Testis (tissue), 3 donors: ENCODE results near the gene ZBTB7A. TPM values are rescaled to one million over a fixed set of nuclear protein-coding genes. Genes with fewer than 3 reads are reported as not detected.

ENCODE experiments used
- DNase-seq: peaks from one replicate; pipeline ENCODE4 v3.0.0-alpha.2; 2019
- H3K27ac ChIP-seq, 2 donors: fragments of 200-600 bp; sonication (generic); one replicate each; pipeline ENCODE4 v1.5.1; 2019
- H3K27me3 ChIP-seq: fragments of 200-600 bp; sonication (generic); one replicate; pipeline ENCODE4 v1.5.1; 2019
- H3K36me3 ChIP-seq: fragments of 200-600 bp; sonication (generic); one replicate; pipeline ENCODE4 v1.5.1; 2017; ENCODE audit warnings: low read depth; ENCODE audit errors: missing control alignments
- H3K4me1 ChIP-seq: fragments of 200-600 bp; sonication (generic); one replicate; pipeline ENCODE4 v1.5.1; 2019
- H3K4me3 ChIP-seq, 2 donors: fragments of 200-600 bp; sonication (generic); one replicate each; pipeline ENCODE4 v1.5.1; 2017 to 2019
- H3K9me3 ChIP-seq: fragments of 200-600 bp; sonication (generic); one replicate; pipeline ENCODE4 v1.5.1; 2017
- CTCF ChIP-seq, 3 experiments: fragments of 450-650 bp in 2 of 3; fragments of 200-600 bp in 1 of 3; sonication (generic) in 1 of 3; IDR thresholded peaks; one replicate each; pipeline ENCODE4 v1.5.1; 2016 to 2019; ENCODE audit warnings: antibody characterized with exemption in 3 of 3, mild to moderate bottlenecking in 2 of 3, moderate library complexity in 1 of 3
- POLR2A ChIP-seq: fragments of 450-650 bp; IDR thresholded peaks from one replicate; pipeline ENCODE4 v1.6.1; 2017; ENCODE audit warnings: antibody characterized with exemption, mild to moderate bottlenecking, moderate library complexity
- WGBS, 2 donors: methylation state at CpG; one replicate each; pipeline ENCODE4 v1.1.5; 2018; 5-methylcytosine and 5-hydroxymethylcytosine counted together
- intact Hi-C: fragments of 100-400 bp; cut with DNase I; formaldehyde crosslinking; loops from one replicate; pipeline ENCODE4 v1.15.1; 2023; ENCODE audit warnings: low total_unique reads
- polyA plus RNA-seq: library from polyadenylated mRNA; stranded (reverse); fragments of 350-450 nt; fragmentation: Illumina TruSeq; extraction: RNeasy Lipid Tissue Mini Kit (QIAGEN cat#74804); gene quantifications from one replicate; pipeline ENCODE4 v1.2.3, GENCODE V29; 2014; ENCODE audit warnings: low read depth, low replicate concordance; ENCODE audit not compliant: insufficient read depth
- total RNA-seq, 2 donors: library from RNA; depleted of rRNA; stranded (reverse); fragments of >200 nt; gene quantifications; one replicate each; pipeline ENCODE4 v1.2.3, GENCODE V29; 2016

The ZBTB7A gene
- total and polyA plus RNA-seq, 3 donors from 2014 or later, result 7.5 to 49.4 (median 42.2) TPM

GRCh38 chr19:4095488-4095844 is 28.8 kb upstream of the ZBTB7A start:
- DNase-seq, result no peak
- TF ChIP-seq POLR2A (no peak), CTCF (IDR thresholded peaks at IDR 0.05) (no peak)
- Histone ChIP-seq H3K4me1 (peaks cover 12% of the 10 kb centered on the region), H3K27ac (no peak overlapping the region), H3K36me3 (no peaks in the 10 kb centered on the region), H3K4me3 (no peak overlapping the region), H3K9me3 (no peaks in the 10 kb centered on the region), H3K27me3 (no peaks in the 10 kb centered on the region)
- WGBS, 2 donors, result 95 to 96% methylated on average over 10 to 12 of the region's 12 CpGs
- intact Hi-C loops, result no loop called here

- no peaks in the 10 kb centered on the region for H3K36me3 ChIP-seq
- H3K27ac ChIP-seq, result no peak overlapping the region
- H3K27me3 ChIP-seq, result no peaks in the 10 kb centered on the region
- DNase-seq, result no peak
- intact Hi-C loops, result no loop called here
- H3K9me3 ChIP-seq, result no peaks in the 10 kb centered on the region
- WGBS, 2 donors, result 91 to 97% methylated on average over 12 to 34 of the region's 35 CpGs
- peaks cover 12% of the 10 kb centered on the region for H3K4me1 ChIP-seq
- TF ChIP-seq CTCF (IDR thresholded peaks at IDR 0.05) (no peak), POLR2A (no peak)
- H3K4me3 ChIP-seq, result no peak overlapping the region
Observed at GRCh38 chr19:4094761-4095487, 28.2 kb upstream of the ZBTB7A start.

GRCh38 chr19:4094291-4094690 is 27.6 kb upstream of the ZBTB7A start:
- H3K36me3 ChIP-seq, result no peaks in the 10 kb centered on the region
- H3K4me3 ChIP-seq, result no peak overlapping the region
- intact Hi-C loops, result no loop called here
- WGBS, 2 donors, result 91 to 100% methylated on average over 4 to 19 of the region's 19 CpGs
- H3K4me1 ChIP-seq, result peaks cover 12% of the 10 kb centered on the region
- H3K27me3 ChIP-seq, result no peaks in the 10 kb centered on the region
- H3K9me3 ChIP-seq, result no peaks in the 10 kb centered on the region
- no peak for TF ChIP-seq CTCF (IDR thresholded peaks at IDR 0.05)
- TF ChIP-seq POLR2A, result no peak
- H3K27ac ChIP-seq, result no peak overlapping the region
- no peak for DNase-seq

GRCh38 chr19:4093643-4094175 is 27.0 kb upstream of the ZBTB7A start:
- Histone ChIP-seq H3K9me3 (no peaks in the 10 kb centered on the region), H3K4me1 (peaks cover 12% of the 10 kb centered on the region), H3K27ac (no peak overlapping the region), H3K36me3 (no peaks in the 10 kb centered on the region), H3K27me3 (no peaks in the 10 kb centered on the region), H3K4me3 (no peak overlapping the region)
- TF ChIP-seq CTCF (IDR thresholded peaks at IDR 0.05) (no peak), POLR2A (no peak)
- 88 to 92% methylated on average over 18 of the region's 18 CpGs for WGBS, 2 donors
- intact Hi-C loops, result no loop called here
- no peak for DNase-seq
